Measurements from ENCODE around the gene BRSK2.

GRCh38 chr11:1400317-1401170, 10.8 kb downstream of the BRSK2 start:
- TF ChIP-seq CTCF (IDR thresholded peaks at IDR 0.05), result no peak
- TF ChIP-seq RCOR1 (IDR thresholded peaks at IDR 0.05; ENCODE audit: low read length), result no peak
- no peak for TF ChIP-seq POLR2AphosphoS5 (IDR thresholded peaks at IDR 0.05; ENCODE audit: low read depth, low read length)
